IPS DF 19.7 (cell line): ENCODE data around the gene PPP6R2.

ENCODE experiments used
- DNase-seq: peaks from one replicate; pipeline ENCODE4 v3.0.0-alpha.2; 2013; ENCODE audit warnings: low read depth, low spot score

The PPP6R2 gene

DNA sequence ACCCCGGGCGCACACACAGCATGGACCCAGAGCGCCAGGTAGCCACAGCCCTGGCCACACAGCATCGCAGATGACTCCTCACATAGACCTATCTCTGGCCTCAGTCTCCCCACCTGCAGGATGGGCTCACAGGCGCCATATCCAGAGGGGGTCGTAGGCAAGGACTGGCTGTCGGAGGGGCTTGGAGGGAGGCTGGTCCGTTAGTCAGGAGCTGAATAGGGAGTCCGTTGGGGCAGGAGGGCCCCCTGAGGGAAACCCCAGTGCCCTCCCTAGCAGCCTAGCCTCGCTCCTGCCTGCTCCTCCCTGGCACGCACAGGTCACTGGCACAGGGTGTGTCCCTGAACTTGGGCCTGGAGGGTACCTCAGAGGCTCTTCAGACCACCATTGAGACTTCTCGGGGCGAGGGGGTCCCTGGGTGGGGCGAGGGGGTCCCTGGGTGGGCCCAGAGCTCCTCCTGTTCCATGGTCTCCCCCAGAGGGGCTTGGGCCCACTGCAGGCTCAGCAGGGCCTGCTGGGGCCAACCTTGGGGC, 37.7 kb upstream of the PPP6R2 start:
- no peak for DNase-seq

DNA sequence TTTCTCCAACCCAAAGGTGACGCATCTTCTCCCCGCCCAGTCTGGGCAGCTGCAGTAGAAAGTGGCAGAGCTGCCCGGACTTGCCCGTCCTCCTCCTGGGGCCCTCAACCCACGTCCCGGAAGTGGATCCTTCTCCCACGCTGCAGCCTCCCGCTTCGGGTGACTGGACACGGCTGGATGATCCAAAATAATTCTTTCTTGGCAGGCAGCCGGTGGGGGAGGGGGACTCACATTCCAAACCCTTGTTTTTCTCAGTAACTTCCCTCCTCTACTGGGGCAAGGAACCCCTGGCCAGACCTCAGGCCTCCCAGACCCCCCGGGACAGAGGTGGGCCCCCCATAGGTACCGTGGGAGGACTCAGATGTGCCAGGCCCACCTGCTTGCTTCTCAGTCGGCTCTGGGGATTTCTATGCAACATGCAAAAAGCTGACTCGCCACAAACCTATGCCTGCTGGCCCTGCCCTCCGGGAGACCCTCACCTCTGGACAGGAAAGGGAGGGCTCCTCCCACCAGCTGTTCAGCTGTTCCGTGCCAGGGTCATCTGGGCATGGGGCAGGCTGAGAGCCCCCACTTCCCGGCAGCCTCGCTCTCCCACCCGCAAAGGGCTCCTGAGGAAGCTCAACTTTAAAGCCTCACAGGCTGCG, 37.1 kb upstream of the PPP6R2 start:
- DNase-seq = no peak

DNA sequence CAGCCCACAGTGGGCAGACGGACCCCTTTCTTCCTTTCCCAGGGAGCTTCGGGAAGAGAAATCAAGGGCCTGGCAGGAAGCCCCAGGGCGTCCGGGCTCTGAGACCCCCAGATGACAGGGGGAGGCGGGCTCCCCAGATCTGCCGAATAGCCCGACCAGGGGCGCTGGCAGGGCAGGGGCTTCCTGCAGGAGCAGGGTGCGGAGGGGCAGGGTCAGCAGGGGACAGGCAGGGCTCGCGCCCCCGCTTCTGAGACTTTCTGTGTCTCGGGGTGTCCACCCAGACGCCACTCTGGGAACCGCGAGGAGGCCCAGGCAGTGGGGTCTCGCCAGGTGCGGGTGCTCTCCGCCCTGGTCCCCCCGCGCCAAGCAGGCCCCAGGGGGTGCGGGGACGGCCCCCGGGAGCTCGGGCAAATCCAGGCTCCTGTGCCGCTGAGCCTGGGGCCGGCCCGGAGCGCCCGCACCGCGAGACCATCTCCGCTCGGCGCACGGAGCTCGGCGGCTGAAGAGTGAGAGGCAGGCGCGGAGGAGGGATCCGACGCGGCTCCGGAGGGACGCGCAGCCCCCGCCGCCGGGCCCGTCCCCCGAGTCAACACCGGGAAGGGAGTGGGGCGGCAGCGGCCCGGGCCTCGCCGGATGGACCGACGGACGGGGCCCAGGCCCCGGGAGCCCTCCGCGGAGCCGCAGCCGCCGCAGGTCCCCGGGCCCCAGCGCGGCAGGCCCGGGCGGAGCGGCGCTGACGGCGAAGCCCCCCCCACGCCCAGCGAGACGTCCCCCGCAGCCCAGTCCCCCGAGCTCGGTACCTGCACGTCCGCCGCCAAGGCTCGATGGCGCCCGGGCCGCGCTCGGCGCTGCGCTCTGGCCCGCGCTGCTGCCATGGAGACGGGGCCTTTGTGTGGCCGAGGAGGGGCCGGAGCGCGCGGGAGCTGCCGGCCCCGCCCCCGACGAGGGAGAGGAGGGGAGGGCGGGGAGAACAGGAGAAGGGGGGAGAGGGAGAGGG, 36.1 kb upstream of the PPP6R2 start, which contains the start of gene PLXNB2:
Gene PLXNB2, minus strand, starts transcription at position 894 of the 997 bp plus-strand sequence. CDS start 17,062 bp downstream, outside the sequence.
- no peak for DNase-seq

DNA sequence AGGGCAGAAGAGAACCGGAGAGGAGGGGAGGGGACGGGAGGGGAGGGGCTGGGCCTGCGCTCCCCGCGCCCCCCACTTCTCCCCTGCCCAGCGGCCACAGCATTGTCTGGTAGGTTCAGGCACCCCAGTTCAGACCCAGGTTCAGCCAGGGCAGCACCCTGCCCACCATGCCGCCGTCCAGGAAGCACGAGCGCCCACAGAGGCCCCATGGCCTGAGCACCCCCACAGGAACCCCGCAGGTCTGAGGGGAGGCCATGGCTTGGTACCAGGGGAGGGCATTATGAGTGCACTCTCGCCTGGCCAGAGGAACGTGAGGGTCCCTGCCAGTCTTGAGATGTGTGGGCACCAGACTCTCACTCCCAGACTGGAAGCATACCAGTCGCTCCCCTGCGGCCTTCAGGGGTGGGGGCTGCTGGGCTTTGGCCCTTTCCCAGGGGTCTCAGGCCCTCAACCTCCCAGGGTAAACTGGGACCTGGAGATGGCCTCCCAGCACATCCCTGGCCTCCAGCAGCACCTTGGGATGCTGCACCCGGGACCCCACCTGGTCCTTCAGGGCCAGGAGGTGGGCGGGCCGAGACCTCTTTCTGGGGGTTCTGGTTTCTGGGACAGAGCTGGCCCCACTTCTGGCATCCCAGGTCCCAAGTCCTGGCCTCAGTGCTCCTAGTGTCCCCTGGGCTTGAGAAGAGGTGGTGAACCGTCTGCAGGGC, 35.1 kb upstream of the PPP6R2 start:
- DNase-seq = no peak

DNA sequence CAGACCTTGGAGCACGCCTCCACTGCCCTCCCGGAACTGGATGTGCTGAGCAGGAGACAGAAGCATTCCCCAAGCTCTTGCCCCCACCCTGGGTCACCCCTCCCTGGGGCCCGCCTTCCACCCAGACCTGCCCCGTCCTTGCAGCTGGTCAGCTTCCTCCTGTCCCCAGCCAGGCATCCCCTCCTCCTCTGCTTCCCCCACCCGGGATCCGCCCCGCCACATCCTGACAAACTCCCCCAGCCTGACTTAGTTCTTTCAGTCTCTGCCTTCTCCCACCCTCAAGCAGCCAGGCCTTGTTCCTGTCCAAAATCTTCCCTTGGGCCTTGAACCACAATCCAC, 34.6 kb upstream of the PPP6R2 start:
- DNase-seq = no peak

DNA sequence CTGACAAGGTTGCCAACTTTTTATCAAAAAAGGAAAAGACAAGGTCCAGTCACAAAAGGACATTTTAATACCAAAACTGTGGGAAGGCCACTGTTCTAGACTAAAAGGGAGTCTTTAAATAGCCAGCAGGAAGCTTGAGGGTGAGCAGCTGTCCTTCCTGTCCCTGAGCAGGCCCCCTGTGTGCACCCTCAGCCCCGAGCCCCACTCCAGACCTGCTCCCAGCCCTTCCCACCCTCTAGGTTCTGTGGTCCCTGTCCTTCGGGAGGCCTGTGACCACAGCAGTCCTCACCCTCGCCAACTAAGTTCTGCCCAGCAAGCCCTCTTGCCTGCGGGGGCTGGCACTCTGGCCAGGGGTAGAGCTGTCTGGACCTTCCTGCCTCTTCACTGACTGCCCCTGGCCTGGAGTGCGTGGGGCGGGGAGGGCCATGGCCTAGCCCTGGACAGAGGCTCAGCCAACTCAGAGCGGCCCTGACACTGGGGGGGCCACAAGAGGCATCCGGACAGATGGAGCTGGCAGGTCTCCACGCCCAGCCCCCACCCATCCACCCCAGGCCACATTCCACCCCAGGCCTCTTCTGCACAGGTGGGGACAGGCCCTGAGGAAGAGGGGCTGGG, 34.0 kb upstream of the PPP6R2 start:
- DNase-seq = no peak

DNA sequence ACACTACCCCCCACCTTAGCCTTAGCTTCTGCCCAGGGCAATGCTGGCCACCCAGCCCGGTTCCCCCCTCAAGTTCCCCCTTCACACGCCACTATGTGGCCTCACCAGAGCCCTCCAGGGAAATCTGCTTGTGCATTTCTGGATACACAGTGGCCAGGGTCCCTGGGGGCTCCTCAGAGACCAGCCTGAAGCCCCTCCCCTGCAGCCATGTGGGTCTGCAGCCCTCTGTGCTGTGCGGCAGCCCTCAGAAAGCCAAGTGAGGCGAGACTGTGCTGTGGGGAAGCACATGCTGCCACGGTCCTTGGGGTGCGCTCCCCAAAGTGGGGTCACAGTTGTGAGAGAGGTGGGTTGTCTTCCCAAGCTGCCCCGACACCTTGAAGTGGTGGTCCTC, 33.5 kb upstream of the PPP6R2 start:
- no peak for DNase-seq

DNA sequence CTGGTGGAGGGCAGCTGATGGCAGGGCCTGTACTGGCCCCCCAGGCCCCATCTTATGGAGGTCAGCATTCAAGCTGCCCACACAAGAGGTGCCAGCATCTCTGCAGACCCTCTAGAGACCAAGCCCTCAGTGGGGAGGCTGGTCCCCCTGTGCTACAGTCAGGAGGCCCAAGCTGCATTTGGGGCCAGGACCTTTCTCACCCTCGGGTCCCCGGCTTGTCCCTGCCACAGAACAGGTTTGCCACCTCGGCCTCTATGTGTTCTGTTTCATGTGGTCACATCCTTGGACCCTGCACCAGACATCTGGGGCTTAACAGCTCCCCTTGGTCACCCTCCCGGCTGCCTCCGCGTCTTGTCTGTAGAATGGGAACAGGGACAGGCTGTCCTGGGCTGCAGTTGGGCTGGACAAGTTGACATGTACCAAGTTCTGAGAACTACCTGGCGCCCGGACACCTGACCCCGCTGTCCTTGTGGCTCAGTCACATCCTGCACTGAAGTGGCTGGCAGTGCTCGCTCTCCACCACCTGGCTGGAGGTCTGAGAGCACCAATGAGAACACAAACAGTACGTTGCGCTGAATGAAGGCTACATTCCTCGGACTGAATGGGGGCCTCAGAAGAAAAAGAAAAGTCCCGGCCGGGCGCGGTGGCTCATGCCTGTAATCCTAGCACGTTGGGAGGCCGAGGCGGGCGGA, 33.0 kb upstream of the PPP6R2 start:
- no peak for DNase-seq

DNA sequence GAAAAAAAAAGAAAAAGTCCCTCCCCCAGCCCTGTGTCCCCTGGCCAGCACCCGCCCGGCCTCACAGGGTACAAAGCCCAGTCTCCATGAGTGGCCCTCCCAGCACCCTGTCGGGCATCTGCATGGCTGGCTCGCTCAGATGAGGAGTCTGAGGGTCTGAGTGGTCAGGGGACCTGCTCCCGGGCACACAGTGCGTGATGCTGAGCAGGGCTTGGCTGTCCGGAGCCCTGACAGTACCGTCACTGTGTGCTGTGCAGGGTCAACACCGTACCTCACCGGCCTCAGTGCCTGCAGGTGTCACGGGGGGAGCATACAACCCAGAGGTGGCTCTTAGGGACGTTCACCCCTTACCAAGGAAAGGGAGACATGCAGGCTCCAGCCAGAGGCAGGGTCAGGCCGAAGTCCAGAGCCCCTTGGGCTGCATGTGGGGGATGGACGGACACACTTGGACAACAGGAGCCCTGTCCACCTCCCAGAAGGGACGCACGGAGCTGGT, 32.1 kb upstream of the PPP6R2 start:
- no peak for DNase-seq

DNA sequence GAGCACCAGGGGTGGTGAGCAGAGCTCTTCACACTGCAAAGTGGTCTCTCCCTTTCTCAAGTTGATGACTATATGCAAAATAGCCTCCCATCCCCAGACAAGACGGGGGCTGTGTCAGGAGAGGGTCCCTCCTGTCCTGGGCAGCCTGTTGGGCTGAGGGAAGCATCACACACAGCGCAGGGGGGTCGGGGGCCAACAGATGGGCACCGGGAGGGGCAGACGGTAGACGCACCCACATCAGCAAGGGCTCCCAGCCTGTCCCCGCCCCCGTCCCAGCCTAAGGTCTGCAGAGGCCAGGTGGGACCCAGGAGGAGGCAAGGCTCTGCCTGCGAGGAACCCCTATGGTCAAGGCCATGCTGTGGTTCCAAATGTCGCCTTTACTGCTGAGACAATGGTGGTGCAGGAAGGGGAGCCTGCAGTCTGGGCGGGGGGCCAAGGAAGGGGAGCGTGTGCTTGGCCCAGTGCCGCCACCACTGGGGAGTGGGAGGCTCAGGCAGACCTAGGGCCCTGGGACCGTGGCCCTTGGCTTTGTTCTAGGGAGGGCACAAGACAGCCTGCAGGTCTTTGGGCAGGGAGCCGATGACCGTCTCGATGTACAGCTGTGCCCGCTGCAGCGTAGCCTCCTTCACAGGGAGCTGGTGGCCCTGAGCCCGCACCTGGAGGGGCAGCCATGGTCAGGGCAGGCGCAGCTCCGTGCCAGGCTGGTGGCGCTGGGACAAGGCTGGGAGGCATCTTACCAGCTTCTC, 31.3 kb upstream of the PPP6R2 start:
- DNase-seq = no peak

DNA sequence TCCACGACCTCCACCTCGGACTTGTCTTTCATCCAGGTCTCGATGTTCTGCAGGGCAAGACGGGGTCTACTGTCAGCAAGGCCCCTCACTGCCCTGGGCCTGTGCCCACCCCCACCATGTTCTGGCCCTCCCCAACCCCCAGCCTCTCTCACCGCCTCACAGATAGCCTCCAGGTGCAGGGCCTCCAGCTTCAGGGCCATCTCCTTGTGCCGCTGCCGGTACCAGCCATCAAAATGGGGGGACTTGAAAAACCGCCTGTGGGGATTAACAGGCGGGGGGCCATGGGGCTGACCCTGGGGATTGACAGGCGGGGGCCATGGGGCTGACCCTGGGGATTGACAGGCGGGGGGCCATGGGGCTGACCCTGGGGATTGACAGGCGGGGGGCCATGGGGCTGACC, 30.8 kb upstream of the PPP6R2 start:
- DNase-seq = no peak

DNA sequence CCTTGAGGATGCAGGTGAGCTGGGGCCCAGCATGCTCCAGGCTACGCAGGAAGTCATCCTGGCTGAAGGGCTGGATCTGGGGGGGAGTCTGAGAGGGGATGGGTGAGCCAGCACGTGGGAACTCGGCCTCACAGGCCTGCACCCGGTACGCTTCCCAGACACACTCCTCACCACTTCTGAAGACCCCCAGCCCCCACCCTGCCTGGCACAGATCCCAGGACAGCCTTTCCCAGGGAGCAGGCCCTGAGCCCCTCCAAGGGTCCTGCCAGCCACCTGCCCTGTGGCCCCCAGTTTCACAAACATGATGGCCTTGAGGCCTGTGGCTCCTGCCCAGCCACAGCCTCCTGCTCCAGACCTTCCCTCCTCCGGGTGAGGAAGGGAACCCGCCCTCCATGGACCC, 30.1 kb upstream of the PPP6R2 start:
- no peak for DNase-seq

DNA sequence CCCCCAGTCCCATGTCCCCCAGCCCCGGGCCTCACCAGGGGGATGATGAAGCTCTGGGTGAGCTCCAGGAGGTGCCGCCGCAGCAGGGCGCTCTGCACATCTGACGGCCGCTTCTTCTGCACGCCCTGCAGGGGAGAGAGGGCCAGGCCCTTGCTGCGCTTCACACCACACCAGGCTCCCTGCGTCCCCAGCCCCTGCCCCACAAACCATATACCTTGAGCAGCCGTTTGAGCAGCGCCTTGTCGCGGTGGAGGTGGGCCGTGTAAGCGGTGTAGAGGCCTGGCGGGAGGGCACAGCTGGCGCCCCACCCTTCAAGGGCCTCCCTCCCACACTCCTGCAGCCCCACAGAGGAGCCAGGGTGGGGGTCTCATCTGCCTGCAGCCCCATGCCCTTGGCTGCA, 29.5 kb upstream of the PPP6R2 start:
- no peak for DNase-seq

DNA sequence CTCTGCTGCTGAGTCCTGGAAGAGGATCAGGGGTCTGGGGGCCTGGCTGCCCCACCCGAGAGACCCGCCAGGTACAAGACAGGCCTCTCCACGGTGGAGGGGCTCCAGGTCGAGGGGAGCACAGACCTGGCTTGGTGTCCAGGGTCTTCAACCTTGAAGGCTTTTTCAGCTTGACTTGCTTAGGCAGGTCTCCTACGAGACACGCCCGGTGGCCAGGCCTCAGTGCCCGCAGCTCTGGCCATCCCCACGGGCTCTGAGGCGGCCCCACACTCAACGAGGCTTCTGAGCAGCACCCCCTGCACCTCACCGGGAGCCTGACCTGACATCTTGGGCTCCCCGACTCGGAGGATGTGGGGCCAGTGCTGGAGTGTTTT, 29.1 kb upstream of the PPP6R2 start:
- no peak for DNase-seq

DNA sequence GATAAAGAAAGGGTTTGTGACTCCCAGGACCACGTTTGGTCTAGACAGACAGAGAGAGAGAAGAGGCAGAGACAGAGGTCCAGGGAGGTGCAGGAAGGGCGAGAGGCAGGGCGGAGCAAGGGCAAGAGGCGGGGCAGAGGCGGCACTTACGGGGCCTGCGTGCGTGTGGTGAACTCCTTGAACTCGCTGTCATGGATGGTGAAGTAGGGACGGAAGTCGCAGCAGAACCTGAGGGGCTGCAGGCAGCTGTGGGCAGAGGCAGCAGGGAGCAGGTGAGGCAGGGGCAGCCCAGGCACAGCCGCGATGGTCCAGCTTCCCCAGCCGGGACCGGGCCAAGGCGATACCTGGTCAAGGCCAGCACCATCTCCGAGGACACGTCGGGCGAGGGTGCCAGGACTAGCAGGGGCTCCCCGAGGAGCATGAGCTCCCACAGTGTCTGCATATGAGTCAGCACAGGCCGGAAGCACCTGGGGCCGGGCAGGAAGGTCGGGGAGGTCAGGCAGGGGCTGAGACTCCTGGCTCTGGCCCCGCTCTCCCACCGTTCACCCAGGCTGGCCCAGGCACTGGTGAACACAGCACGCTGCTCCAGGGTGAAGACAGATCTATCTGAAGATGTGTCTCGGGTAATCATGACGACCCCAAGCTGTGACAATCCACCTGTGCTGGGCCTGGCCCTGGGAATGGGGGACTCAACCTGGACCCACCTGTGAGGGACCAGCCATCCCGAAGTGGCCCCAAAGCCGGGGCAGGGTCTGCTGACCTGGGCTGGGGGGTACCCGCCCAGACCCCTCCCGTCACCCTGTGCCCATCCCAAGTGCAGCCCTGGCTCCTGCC, 28.5 kb upstream of the PPP6R2 start:
- no peak for DNase-seq

DNA sequence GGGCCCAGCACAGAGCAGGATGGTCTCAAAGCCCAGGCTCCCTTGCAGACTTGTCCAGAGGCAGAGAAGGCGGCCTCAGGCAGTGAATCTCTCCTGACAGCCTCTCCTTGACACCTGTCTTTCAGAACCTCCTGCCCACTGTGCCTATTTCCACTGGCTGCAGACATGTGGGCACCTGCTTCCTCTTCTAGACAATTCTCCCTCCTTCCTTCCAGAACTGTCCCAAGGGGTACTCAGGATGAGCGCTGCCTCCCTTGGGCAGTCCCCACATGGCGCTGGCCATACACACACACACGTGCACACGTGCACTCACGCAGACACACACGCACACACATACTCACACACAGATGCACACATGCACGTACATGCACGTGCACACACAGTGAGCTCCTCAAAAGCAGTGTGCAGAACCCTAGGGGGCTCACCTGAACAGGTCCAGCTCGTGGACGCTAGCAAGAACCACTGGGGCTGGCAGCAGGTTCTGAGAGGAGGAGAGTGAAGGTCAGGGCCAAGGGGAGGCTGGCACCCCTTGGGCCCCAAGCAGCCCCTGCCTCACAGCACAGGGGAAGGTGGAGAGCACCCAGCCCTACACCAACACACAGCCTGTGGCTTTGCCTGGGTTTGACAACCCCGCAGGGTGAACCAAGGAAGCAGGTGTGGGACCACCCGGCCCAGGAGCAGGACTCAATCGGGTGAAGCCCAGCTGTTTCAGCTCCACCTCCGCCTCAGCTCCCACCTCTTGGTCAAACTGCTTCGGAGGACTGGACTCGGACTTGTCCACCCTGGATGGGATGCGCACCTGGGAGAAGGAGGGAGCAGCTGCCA, 27.6 kb upstream of the PPP6R2 start:
- no peak for DNase-seq

DNA sequence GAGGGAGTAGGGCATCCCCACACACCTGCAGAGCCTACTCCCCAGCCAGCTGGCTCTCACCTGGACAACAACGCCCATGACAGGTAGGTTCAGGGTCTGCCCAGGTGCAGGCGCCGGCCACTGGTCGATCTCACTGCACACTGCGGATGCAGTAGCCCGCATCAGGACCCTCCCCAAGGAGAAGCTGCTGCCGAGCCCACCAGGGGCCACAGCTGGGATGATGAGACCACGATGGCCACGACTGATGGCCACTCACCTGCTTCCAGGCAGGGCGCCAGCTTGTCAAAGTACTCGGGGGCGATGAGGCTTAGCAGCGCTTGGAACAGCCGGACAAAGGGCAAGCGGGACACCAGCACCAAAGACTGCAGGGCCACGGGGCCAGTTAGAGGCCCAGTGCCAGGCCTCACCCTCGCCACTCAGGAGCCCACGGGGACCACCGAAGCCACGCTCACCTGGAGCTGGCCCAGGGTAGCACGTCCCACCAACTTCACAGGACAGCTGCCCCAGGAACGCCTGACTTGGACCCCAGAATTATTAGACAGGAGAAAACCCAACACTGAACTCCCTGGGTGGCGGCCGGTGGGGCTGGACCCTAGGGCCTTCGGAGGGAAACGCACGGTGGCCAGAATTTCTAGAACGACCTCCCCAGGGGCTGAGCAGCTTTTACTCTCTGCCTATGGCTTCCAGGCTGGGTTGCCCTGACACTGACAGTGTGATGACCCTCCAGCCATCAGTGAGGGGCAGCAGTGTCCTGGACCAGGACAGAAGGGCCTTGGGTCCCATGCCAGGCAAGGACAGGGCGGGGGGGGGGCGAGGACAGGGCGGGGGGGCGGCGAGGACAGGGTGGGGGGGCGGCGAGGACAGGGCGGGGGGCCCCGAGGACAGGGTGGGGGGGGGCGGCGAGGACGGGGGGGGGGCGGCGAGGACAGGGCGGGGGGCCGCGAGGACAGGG, 26.7 kb upstream of the PPP6R2 start:
- DNase-seq = no peak
